Measurements from ENCODE around the gene METTL1.

The METTL1 gene

GRCh38 chr12:57800965-57801364 lies 29.1 kb upstream of the METTL1 start:
- ATAC-seq (ENCODE audit: insufficient read depth, low read depth) (no peak), DNase-seq (no peak)
- no peaks in the 10 kb centered on the region for H3K9me3 ChIP-seq (ENCODE audit: insufficient read depth, low read length, severe bottlenecking)
- no peaks in the 10 kb centered on the region for H3K79me2 ChIP-seq (ENCODE audit: insufficient read depth, low read length)
- no peaks in the 10 kb centered on the region for H3K4me1 ChIP-seq (ENCODE audit: insufficient read depth, low read length)
- no peak overlapping the region for H3K4me2 ChIP-seq (ENCODE audit: insufficient read depth, low read length)
- no peak overlapping the region for H2AFZ ChIP-seq (ENCODE audit: low read depth, low read length)
- H3K36me3 ChIP-seq (ENCODE audit: insufficient read depth, low read length): peaks cover 27% of the 10 kb centered on the region
- H3K9ac ChIP-seq (ENCODE audit: low read depth, low read length): no peak overlapping the region
- H3K27ac ChIP-seq (ENCODE audit: low read length): no peak overlapping the region
- no peaks in the 10 kb centered on the region; the same call in 1 of the 2 replicates for H4K20me1 ChIP-seq (ENCODE audit: insufficient read depth, low read length)
- H3K27me3 ChIP-seq (ENCODE audit: insufficient read depth, low read length, poor library complexity): no peaks in the 10 kb centered on the region
- TF ChIP-seq CTCF (IDR thresholded peaks at IDR 0.05; ENCODE audit: borderline replicate concordance, extremely low read depth, low read length, poor library complexity, severe bottlenecking): no peak
- no peak for TF ChIP-seq EZH2 (IDR thresholded peaks at IDR 0.05; ENCODE audit: borderline replicate concordance, low read depth, low read length, severe bottlenecking)
- H3K4me3 ChIP-seq (ENCODE audit: low read depth in 1 of 2, low read length in 2 of 2): no peak overlapping the region

GRCh38 chr12:57797933-57798332 lies 26.0 kb upstream of the METTL1 start:
- Histone ChIP-seq H2AFZ (ENCODE audit: low read depth, low read length) (no peak overlapping the region), H3K9me3 (ENCODE audit: insufficient read depth, low read length, severe bottlenecking) (no peaks in the 10 kb centered on the region), H3K36me3 (ENCODE audit: insufficient read depth, low read length) (peaks cover 52% of the 10 kb centered on the region), H4K20me1 (ENCODE audit: insufficient read depth, low read length) (no peaks in the 10 kb centered on the region; the same call in 1 of the 2 replicates), H3K79me2 (ENCODE audit: insufficient read depth, low read length) (no peaks in the 10 kb centered on the region), H3K27ac (ENCODE audit: low read length) (no peak overlapping the region), H3K27me3 (ENCODE audit: insufficient read depth, low read length, poor library complexity) (no peaks in the 10 kb centered on the region), H3K4me1 (ENCODE audit: insufficient read depth, low read length) (no peaks in the 10 kb centered on the region), H3K4me3 (ENCODE audit: low read depth in 1 of 2, low read length in 2 of 2) (no peak overlapping the region), H3K4me2 (ENCODE audit: insufficient read depth, low read length) (no peak overlapping the region), H3K9ac (ENCODE audit: low read depth, low read length) (no peak overlapping the region)
- ATAC-seq (ENCODE audit: insufficient read depth, low read depth): no peak
- no peak for TF ChIP-seq CTCF (IDR thresholded peaks at IDR 0.05; ENCODE audit: borderline replicate concordance, extremely low read depth, low read length, poor library complexity, severe bottlenecking)
- no peak for TF ChIP-seq EZH2 (IDR thresholded peaks at IDR 0.05; ENCODE audit: borderline replicate concordance, low read depth, low read length, severe bottlenecking)
- no peak for DNase-seq

- no peak overlapping the region for H3K27ac ChIP-seq (ENCODE audit: low read length)
- no peak overlapping the region for H3K9ac ChIP-seq (ENCODE audit: low read depth, low read length)
- H3K79me2 ChIP-seq (ENCODE audit: insufficient read depth, low read length): no peaks in the 10 kb centered on the region
- TF ChIP-seq EZH2 (IDR thresholded peaks at IDR 0.05; ENCODE audit: borderline replicate concordance, low read depth, low read length, severe bottlenecking) (no peak), CTCF (IDR thresholded peaks at IDR 0.05; ENCODE audit: borderline replicate concordance, extremely low read depth, low read length, poor library complexity, severe bottlenecking) (no peak)
- no peak for DNase-seq
- no peaks in the 10 kb centered on the region; the same call in 1 of the 2 replicates for H4K20me1 ChIP-seq (ENCODE audit: insufficient read depth, low read length)
- H3K9me3 ChIP-seq (ENCODE audit: insufficient read depth, low read length, severe bottlenecking): no peaks in the 10 kb centered on the region
- ATAC-seq (ENCODE audit: insufficient read depth, low read depth): no peak
- no peak overlapping the region for H3K4me3 ChIP-seq (ENCODE audit: low read depth in 1 of 2, low read length in 2 of 2)
- no peak overlapping the region for H2AFZ ChIP-seq (ENCODE audit: low read depth, low read length)
- peaks cover 61% of the 10 kb centered on the region for H3K36me3 ChIP-seq (ENCODE audit: insufficient read depth, low read length)
- no peak overlapping the region for H3K4me2 ChIP-seq (ENCODE audit: insufficient read depth, low read length)
- no peaks in the 10 kb centered on the region for H3K4me1 ChIP-seq (ENCODE audit: insufficient read depth, low read length)
- H3K27me3 ChIP-seq (ENCODE audit: insufficient read depth, low read length, poor library complexity): no peaks in the 10 kb centered on the region
Measured at GRCh38 chr12:57796996-57797395, 25.1 kb upstream of the METTL1 start.

GRCh38 chr12:57795354-57795753 lies 23.4 kb upstream of the METTL1 start:
- Histone ChIP-seq H3K4me2 (ENCODE audit: insufficient read depth, low read length) (no peak overlapping the region), H3K9me3 (ENCODE audit: insufficient read depth, low read length, severe bottlenecking) (no peaks in the 10 kb centered on the region), H3K79me2 (ENCODE audit: insufficient read depth, low read length) (no peaks in the 10 kb centered on the region), H3K27ac (ENCODE audit: low read length) (no peak overlapping the region), H3K4me1 (ENCODE audit: insufficient read depth, low read length) (no peaks in the 10 kb centered on the region), H4K20me1 (ENCODE audit: insufficient read depth, low read length) (no peaks in the 10 kb centered on the region; the same call in 1 of the 2 replicates), H2AFZ (ENCODE audit: low read depth, low read length) (no peak overlapping the region), H3K9ac (ENCODE audit: low read depth, low read length) (no peak overlapping the region), H3K36me3 (ENCODE audit: insufficient read depth, low read length) (peaks cover 75% of the 10 kb centered on the region), H3K27me3 (ENCODE audit: insufficient read depth, low read length, poor library complexity) (no peaks in the 10 kb centered on the region), H3K4me3 (ENCODE audit: low read depth in 1 of 2, low read length in 2 of 2) (no peak overlapping the region)
- DNase-seq (no peak), ATAC-seq (ENCODE audit: insufficient read depth, low read depth) (no peak)
- TF ChIP-seq CTCF (IDR thresholded peaks at IDR 0.05; ENCODE audit: borderline replicate concordance, extremely low read depth, low read length, poor library complexity, severe bottlenecking) (no peak), EZH2 (IDR thresholded peaks at IDR 0.05; ENCODE audit: borderline replicate concordance, low read depth, low read length, severe bottlenecking) (no peak)
